ENCODE results near the gene STRN4.
"Not testable (repeated sequence)": the region's sequence is repeated elsewhere in the genome, so short reads cannot be mapped to it uniquely, and the experiment has no call there.

Gene STRN4

GRCh38 chr19:46773018-46773399, 26.8 kb upstream of the STRN4 start:
- DNase-seq = no peak

GRCh38 chr19:46772170-46773017, 26.1 kb upstream of the STRN4 start:
- DNase-seq = no peak

DNA sequence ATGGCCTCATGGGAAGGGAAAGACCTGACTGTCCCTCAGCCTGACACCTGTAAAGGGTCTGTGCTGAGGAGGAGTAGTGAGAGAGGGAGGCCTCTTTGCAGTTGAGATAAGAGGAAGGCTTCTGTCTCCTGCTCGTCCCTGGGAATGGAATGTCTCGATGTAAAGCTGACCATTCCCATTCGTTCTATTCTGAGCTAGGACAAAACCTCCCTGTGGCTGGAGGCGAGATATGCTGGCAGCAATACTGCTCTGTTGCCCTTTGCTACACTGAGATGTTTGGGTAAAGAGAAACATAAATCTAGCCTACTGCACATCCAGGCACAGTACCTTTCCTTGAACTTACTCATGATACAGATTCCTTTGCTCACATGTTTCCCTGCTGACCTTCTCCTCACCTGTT, 22.5 kb upstream of the STRN4 start:
- not testable (repeated sequence) for DNase-seq

DNA sequence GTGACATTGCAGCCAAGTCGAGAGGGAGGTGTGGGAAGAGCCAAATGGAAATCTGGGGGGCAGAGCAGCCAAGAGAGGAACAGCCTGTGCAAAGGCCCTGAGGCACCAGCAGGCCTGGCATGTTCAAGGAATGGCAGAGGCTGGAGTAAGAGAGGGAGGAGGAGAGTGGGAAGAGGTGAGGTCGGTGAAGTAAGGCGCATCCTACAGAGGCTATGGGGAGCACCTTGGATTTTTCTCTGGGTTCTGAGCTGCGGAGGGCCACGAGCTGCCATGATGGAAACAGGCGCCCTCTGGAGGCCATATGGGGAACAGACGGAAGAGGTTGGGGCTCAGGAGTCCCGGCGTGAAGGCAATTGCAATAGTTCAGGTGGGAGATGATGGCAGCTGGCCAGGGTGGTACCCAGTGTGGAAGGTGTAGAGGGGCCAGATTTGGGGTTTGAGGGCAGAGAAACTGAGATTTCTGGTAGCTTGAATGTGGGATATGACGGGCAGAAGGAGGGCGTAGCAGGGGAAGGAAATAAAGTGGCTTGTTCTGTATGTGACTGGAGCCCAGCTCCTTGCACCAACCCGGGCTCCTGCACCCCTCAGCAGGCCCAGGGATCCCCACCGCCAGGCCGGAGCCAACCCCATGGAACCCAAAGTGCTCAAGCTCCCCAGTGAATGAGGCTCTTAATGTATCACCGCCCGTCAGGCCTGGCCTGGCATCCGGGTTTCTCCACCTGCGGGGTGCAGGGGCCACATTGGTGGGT, 20.5 kb upstream of the STRN4 start:
- peak; percentile 61 to 76 (median 68) for DNase-seq

DNA sequence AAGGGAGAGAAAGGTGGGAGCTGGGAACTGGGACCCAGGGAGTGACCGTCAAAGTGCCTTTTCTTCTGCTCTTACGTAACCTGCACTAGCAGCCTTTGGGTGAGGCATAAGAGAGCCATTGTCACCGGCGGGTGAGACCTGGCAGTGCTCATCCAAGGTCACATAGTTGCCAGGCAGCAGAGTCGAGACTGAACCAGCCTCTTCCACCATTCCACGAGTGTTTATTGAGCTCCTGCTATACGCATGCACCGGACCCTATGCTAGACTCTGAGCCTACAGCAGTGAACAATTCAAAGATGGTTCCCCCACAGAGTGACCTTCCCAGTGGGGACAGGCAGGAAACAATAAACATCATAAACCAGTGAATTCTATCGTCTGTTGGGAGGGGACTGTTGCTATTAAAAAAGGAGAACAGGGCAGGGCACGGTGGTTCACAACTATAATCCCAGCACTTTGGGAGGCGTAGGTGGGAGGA, 18.6 kb upstream of the STRN4 start:
- no peak for DNase-seq

DNA sequence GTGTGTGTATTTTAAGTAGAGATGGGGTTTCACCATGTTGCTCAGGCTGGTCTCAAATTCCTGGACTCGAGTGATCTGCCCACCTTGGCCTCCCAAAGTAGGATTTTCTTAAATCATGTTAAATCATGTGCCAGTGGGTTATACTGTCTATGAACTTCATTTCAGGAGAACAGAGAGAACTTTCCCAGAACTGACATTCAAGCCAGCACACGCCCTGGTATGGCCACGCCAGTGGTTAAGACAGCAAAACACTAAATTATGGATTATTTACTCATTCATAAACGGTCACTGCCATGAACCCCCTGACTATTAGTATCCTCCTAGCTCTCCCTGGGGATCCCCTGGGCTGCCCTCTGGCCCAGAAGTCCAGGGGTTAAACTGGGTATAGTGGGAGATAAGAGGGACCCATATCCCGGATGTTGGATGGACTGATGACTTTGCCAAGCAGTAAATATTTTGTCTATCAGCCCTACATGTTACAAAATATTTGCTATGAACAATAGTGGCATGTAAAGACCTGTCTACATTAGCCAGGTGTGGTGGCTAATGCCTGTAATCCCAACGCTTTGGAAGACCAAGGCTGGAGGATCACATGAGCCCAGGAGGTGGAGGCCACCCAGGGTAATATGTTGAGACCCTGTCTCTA, 16.1 kb upstream of the STRN4 start:
- DNase-seq = no peak

DNA sequence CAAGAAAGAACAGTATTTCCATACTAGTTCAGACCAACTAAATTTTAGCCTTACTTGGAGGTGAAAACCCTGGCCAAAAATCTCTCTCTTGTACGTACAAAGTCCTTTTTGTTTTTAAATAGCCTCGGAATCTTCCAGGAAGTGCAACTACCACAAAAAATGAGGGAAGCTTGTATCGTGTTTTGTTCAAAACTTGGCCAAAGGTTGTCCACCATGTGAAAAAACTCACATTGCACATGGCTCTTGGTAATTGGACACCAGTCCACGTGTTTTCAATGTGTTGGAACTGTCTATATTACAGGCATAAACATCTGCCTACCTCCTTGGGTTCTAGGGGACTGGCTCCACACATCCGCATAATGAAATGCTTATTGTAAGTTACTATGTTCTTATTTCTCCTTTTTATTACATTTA, 15.2 kb upstream of the STRN4 start:
- no peak for DNase-seq

- not testable (repeated sequence) for DNase-seq
Observed at GRCh38 chr19:46760897-46761296, 14.6 kb upstream of the STRN4 start.

DNA sequence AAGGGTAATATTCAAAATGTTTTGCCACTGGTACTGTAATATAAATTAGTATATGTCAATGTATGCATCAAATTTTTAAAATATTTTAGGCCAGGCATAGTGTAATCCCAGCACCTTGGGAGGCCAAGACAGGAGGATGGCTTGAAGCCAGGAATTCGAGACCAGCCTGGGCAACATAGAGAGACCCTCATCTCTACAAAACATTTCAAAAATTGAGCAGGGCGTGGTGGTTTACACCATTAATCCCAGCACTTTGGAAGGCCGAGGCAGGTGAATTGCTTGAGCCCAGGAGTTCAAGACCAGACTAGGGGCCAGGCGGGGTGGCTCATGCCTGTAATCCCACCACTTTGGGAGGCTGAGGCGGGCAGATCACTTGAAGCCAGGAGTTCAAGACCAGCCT, 14.1 kb upstream of the STRN4 start:
- no peak for DNase-seq

- no peak for DNase-seq
Observed at GRCh38 chr19:46759817-46760333, 13.6 kb upstream of the STRN4 start.

GRCh38 chr19:46759206-46759605, 13.0 kb upstream of the STRN4 start:
- peak; percentile 32 to 60 (median 51) for DNase-seq

GRCh38 chr19:46756544-46756888, 10.3 kb upstream of the STRN4 start:
- peak in 2 of 3 donors; percentile 15 to 25 for DNase-seq

- DNase-seq = no peak
Observed at GRCh38 chr19:46755853-46756543, 9.7 kb upstream of the STRN4 start.

- DNase-seq = peak; percentile 84 to 92 (median 85)
Observed at GRCh38 chr19:46755077-46755852, 9.0 kb upstream of the STRN4 start.

DNA sequence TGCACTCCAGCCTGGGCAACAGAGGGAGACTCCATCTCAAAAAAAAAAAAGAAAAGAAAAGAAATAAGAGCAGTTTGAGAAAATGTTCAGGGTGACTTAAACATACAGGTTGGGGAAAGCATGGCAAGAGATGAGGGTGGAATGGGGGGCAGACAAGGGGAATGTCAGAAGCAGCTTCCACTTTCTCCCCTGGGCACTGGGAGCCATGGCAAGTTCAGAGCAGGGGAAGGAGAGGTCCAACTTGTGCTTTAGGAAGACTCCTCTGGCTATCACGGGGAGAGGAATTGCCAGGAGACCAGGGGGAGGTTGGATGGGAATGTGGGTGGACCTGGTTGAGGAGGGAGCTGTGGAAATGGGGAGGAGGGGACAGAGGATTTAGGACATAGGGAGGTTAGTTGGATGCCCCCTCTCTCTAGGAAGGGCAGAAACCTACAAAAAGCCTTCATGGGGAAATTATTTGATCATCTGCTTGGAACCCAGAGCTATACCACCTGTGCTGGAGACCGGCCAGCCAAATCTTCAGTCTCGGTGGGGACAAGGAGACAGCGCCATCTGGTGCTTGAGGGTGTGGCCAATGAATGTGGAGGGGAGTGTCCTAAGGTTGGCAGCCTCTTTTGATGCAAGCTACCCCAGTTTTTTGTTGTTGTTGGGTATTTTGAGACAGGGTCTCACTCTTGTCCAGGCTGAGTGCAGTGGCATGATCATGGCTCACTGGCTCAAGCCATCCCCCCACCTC, 7.3 kb upstream of the STRN4 start:
- peak; percentile 57 to 74 (median 65) for DNase-seq

DNA sequence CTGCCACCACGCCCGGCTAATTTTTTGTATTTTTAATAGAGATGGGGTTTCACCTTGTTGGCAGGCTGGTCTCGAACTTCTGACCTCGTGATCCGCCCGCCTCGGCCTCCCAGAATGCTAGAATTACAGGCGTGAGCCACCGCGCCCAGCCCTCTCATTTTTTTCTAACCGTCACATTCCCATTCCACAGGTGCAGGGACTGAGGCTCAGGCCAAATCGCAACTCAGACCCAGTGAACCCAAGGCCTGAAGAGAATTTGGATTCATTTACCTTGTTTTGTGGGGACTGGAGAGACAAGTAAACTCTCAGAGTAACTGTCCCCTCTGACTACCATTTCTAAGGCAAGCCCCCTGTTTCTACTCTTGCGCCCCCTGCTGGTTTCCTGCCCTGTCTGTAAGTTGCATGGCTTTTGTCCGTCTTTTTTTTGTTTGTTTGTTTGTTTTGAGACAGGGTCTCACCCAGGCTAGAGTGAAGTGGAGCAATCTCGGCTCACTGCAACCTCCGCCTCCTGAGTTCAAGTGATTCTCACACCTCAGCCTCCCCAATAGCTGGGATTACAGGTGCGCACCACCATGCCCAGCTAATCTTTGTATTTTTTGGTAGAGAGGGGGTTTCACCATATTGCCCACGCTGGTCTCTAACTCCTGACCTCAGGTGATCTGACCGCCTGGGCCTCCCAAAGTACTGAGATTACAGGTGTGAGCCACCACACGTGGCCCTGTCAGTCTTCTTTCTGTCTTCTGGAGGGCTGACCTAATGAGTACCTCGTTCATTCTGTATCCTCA, 2.3 kb upstream of the STRN4 start:
- peak; percentile 84 to 94 (median 89) for DNase-seq

DNA sequence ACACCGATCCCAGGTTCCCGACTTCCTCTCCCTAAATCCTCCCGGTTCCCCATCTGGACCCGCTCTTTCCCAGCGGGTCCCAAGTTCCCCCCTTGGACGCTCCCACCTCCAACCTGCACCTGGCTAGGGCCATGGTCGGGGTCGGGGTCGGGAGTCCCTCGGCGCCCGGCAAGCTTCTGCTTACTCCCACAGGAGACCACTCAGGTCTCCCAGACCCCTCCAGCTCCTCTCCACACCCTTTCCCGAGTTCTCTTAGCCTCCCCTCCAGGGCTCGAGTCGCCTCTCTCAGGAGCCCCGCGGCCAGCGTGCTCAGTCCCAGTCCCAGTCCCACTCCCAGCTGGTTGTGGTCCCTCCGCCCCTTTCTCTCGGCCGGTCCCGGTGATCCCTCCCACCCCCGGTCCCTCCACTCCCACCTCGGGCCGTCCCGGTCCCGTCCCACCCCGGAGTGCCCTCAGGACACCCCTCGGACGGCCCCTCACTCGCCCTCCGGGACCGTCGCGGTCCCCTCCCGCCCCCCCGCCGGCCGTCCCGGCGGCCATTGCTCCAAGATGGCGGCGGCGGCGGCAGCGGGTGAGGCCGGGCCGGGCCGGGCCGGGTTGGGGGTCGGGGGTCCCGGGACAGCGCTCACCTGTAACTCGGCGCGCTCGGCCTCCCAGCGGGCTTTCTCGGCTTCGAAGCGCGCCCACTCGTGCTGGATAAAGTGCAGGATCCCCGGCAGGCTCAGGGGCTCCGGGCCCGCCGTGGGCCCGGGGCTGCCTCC, 549 bp downstream of the STRN4 start, which contains the start of gene FKRP:
Gene FKRP (plus strand): TSS at position 537 of the 760 bp plus-strand sequence. CDS start 9,394 bp downstream, outside the sequence.
- peak; percentile 31 to 70 (median 32) for DNase-seq

DNA sequence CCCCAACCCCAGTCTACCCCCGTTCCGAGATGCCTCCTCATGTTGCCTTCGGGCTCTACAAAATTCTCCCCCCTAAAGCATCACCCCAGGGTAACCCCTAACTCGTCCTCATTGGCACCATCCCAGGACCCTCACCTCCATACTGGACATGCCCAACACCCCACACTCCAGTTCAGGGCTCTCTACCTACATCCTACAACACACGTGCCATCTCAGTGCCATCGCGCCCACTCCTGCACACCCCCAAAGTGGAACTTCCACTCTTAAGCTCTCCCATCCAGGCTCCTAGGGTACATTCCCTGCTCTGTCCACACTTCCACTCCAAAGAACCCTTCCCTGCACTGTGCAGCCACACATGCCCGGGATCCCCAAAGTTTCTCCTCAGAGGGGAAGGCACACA, 1.2 kb downstream of the STRN4 start:
- DNase-seq = peak in 2 of 3 donors; percentile 42 to 44

DNA sequence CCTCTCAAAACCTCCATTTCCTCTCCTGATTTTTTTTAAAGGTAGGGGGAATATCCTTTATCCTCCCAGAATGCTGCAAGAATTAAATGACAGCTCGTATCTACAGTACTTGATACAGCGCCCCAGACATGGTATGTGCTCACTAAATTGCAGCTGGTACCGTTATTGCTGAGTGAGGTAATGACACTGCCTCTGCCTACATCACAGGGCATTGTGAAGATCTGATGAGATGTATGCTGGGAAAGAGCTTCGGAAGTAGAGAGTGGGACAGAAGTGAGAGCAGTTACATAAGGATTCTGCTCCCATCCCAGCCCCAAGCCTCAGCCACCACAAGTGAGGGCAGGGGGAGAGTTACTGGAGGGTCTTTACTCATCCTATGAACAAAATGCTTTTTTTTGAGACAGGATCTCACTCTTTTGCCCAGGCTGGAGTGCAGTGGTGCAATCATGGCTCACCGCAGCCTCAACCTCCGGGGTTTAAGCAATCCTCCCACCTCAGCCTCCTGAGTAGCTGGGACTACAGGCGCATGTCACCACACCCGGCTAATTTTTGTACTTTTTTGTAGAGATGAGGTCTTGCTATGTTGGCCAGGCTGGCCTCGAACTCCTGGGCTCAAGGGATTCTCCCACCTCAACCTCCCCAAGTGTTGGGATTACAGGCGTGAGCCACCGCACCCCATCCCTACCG, 2.1 kb downstream of the STRN4 start:
- no peak for DNase-seq

All from suppressor macrophage treated with lipopolysaccharide for 1 hour (primary cell).